D341Med (cell line): ENCODE measurements around the gene MDM4.
"Not testable (repeated sequence)": the region's sequence is repeated elsewhere in the genome, so short reads cannot be mapped to it uniquely, and the experiment has no call there.

Experiments used
- DNase-seq: peaks from one replicate; pipeline ENCODE4 v3.0.0; 2012; ENCODE audit warnings: low spot score

Gene MDM4

DNA sequence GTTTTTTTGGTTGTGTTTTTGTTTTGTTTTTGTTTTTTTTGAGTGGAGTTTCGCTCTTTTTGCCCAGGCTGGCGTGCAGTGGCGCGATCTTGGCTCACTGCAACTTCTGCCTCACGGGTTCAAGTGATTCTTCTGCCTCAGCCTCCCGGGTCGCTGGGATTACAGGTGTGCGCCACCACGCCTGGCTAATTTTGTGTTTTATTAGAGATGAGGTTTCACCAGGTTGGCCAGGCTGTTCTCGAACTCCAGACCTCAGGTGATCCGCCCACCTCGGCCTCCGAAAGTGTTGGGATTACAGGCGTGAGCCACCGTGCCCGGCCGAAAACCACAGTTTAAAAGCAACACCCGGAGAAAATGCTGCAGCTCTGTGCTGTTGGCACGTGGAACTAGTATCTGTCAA is 1.2 kb downstream of the MDM4 start:
- DNase-seq = not testable (repeated sequence)

DNA sequence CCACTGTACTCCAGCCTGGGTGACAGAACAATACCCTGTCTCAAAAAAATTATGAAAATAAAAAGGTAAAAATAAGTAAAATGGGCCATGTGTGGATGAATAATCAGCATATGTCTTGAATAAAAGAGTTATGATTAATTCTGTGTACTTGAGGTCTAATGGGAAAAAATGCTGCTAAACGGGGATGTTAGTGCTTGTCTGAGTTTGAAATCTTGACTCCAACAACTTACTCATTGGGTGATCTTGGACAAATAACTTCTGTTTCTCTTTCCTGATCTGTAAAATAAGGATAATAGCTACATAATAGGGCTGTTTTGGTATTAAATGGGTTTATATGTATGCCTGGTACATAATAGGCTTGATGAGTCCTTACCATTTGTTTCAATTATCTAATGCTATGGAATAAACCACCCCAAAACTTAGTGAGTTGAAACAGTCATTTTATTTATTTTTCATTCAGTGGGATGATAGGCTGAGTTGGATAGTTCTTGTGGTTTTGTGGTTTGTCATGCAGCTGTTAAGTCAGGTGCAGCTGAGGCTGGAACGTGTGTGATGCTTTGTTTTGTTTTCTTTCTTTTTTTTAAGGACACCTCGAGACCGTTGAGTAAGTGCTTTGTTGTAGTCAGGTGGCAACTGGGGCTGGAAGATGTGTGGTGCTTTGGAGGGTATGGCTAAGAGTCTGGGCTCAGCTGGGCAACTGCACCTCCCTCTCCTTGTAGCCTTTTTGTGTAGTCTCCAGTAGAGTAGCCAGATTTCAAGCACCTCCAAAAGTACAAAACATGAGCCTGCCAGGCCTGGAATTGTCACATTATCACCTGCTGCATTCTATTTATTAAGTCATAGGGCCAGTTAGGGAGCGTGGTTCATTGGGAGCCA is 4.9 kb downstream of the MDM4 start:
- DNase-seq = no peak

GRCh38 chr1:204521941-204522521 is 5.8 kb downstream of the MDM4 start:
- DNase-seq = not testable (repeated sequence)

- DNase-seq = no peak
Observed at GRCh38 chr1:204523605-204524215, 7.5 kb downstream of the MDM4 start.

- no peak for DNase-seq
Observed at GRCh38 chr1:204524986-204525385, 8.8 kb downstream of the MDM4 start.

GRCh38 chr1:204528241-204528640 is 12.0 kb downstream of the MDM4 start:
- DNase-seq = no peak

DNA sequence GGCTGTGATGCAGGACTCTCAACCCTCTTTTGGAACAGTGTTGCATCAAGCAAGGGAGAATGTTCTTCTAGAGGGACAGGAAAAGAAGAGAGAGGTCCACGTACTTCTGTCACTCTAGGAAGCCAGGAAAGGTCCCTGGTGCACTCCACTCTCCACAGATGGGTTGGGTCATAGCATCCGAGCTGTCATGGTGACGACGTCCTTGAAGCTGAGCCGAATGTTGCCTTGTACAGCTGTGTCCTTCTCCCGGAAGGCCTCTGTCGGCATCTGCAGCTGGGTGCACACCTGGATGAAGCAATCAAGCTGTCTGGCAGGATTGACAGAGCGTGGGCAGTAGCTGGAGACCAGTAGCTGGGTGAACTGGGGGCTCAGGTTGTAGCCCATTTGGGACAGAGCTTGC is 12.5 kb downstream of the MDM4 start:
- no peak for DNase-seq

DNA sequence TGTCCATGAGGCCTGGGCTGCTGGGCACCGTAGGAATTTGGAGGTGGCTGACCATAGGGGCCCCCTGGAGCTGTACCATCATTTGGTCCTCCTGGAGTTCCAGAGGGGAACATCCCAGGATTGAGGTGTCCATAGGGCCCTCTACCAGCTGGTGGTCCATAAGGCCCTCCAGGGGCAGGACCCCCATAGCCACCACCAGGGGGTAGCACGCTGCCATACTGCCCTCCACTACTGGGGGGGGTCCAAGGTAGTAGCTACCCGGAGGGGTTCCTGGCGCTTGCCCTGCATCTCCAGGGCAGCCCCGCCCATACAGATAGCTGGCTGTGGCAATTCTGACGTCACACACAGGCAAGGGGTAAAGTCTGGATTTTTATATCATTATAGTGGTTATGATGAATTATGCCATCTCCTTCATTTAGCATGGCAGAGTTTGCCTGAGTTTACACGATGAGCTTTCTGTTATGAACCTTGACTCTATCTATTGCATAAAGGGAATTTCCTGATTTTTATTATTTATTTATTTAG is 13.2 kb downstream of the MDM4 start:
- peak; percentile 39 for DNase-seq

DNA sequence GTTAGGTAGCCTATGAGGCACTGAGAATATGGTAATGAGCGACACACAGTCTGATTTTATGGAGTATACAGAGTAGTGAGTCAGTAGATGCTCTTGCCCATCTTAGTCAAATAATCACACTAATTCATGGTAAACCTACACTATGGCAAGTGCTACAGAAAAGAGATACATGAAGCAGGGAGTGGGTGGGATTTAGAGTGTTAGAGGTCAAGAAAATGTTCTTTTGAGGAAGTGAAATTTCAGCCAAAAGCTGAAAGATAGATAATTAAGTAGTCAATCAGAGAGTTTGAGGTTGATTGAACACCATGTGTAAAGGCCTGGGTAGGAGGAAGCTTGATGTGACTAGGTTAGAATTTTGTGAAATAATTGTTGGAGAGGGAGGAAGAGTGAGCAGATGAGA is 14.7 kb downstream of the MDM4 start:
- no peak for DNase-seq

- DNase-seq = no peak
Observed at GRCh38 chr1:204532832-204533231, 16.6 kb downstream of the MDM4 start.

GRCh38 chr1:204541626-204542025 is 25.4 kb downstream of the MDM4 start:
- DNase-seq = no peak

GRCh38 chr1:204544321-204544720 is 28.1 kb downstream of the MDM4 start:
- DNase-seq = no peak

GRCh38 chr1:204545202-204545601 is 29.0 kb downstream of the MDM4 start:
- no peak for DNase-seq

GRCh38 chr1:204545881-204546280 is 29.7 kb downstream of the MDM4 start:
- no peak for DNase-seq

DNA sequence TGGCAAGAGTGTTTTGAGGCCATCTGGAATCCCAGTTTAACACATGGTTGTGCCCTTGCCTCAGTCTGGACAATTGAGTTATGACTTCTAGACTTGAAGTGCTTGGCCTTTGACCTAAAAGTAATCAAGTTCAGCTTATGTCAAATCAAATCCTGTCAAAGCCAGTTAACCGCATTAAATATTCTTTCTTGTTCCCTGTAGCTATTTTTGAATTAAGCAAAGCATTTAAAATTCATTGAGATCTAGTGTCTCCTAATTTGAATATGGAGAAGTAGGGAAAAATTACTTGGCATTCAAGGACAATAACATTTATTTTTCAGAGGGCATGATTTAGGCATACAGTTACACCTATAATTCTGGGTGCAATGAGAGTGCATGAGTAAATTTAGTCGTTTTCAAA is 32.1 kb downstream of the MDM4 start:
- no peak for DNase-seq

DNA sequence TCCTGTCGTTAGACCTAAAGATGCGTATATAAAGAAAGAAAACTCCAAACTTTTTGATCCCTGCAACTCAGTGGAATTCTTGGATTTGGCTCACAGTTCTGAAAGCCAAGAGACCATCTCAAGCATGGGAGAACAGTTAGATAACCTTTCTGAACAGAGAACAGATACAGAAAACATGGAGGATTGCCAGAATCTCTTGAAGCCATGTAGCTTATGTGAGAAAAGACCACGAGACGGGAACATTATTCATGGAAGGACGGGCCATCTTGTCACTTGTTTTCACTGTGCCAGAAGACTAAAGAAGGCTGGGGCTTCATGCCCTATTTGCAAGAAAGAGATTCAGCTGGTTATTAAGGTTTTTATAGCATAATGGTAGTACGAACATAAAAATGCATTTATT is 33.1 kb downstream of the MDM4 start:
- DNase-seq = no peak

- no peak for DNase-seq
Observed at GRCh38 chr1:204550926-204551325, 34.7 kb downstream of the MDM4 start.

DNA sequence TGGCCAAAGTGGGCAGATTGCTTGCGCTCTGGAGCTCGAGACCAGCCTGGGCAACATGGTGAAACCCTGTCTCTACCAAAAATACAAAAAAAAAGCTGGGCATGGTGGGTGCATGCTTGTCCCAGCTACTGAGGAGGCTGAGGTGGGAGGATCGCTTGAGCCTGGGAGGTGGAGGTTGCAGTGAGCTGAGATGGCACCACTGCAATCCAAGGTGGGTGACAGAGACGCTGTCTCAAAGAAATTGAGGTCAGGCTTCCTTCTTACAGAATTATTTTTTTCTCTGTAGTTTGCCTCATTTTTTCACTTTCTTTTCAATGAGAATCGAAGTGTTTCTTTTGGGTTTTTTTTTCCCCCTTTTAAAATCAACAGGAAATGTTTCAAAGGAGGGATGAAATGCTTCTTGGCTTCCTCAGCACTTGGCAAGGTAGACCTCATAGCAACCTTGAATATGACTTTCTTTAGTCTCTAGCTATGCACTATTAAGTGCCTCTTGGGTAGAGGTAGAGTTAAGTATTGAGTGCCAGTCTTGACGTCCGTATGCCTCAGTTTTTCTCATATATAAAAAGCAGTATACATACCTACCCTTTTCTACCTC is 40.3 kb downstream of the MDM4 start:
- DNase-seq = no peak

GRCh38 chr1:204558467-204558866 is 42.3 kb downstream of the MDM4 start:
- DNase-seq = no peak

GRCh38 chr1:204560002-204560401 is 43.8 kb downstream of the MDM4 start:
- not testable (repeated sequence) for DNase-seq

GRCh38 chr1:204560590-204561150 is 44.5 kb downstream of the MDM4 start:
- DNase-seq = no peak
